ENCODE data around the gene CCNI.

DNA sequence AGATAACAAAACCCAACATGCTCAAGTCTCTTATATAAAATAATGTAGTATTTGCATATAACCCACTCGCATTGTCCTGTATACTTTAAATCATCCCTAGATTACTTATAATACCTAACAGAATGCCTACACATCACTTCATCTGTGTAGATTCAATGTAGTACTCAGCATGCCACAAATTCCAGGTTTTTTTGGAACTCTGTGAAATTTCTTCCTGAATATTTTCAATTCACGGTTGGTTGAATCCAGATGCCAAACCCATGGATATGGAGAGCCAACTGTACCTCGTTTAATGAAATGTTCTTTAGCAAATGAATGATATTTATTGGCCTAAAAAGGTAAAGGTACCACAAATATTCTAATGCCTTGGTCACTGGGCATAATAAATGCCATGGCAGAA is 24.8 kb downstream of the CCNI start:
- TF ChIP-seq GATA2 (IDR thresholded peaks at IDR 0.05; ENCODE audit: low read depth, low read length) (no peak), GATA3 (IDR thresholded peaks at IDR 0.05; ENCODE audit: low read depth, low read length) (no peak)
